ENCODE measurements around the gene RAB7A. TPM values are rescaled to one million over a fixed set of nuclear protein-coding genes. Genes with fewer than 3 reads are reported as not detected.
"Not testable (repeated sequence)": the region's sequence is repeated elsewhere in the genome, so short reads cannot be mapped to it uniquely, and the experiment has no call there.

Gene RAB7A
- total RNA-seq, 1 experiment from 2014 or later, result 71.2 TPM

- H3K4me1 ChIP-seq (ENCODE audit: low read length), result peaks cover 17% of the 10 kb centered on the region
- H3K79me2 ChIP-seq (ENCODE audit: low read length), result peaks cover 98% of the 10 kb centered on the region
- DNase-seq, result no peak
- no peaks in the 10 kb centered on the region for H3K9me2 ChIP-seq (replicated peaks; ENCODE audit: insufficient read depth, low read length)
- H3K27ac ChIP-seq (ENCODE audit: low read length), result no peak overlapping the region
- peaks cover 10% of the 10 kb centered on the region for H3K36me3 ChIP-seq (ENCODE audit: insufficient read depth, low read length)
- no peaks in the 10 kb centered on the region for H3K27me3 ChIP-seq (ENCODE audit: low read length)
- no peak overlapping the region for H2AFZ ChIP-seq (ENCODE audit: low read length)
- H3K9me3 ChIP-seq (ENCODE audit: low read length), result peaks cover under 1% of the 10 kb centered on the region; the same call in 1 of the 2 replicates
- no peak overlapping the region for H3K9ac ChIP-seq (ENCODE audit: low read length)
- no peaks in the 10 kb centered on the region for H4K20me1 ChIP-seq (ENCODE audit: insufficient read depth, low read depth, low read length)
- H3K4me3 ChIP-seq (ENCODE audit: low read length), result no peak overlapping the region
- H3K4me2 ChIP-seq (ENCODE audit: low read depth, low read length, poor library complexity, severe bottlenecking), result no peak overlapping the region
Measured at GRCh38 chr3:128749035-128749434, 23.1 kb downstream of the RAB7A start.

GRCh38 chr3:128749561-128749960, 23.6 kb downstream of the RAB7A start:
- H3K36me3 ChIP-seq (ENCODE audit: insufficient read depth, low read length); H3K4me3 ChIP-seq (ENCODE audit: low read length): not testable (repeated sequence)

GRCh38 chr3:128753715-128754114, 27.7 kb downstream of the RAB7A start:
- Histone ChIP-seq H3K4me3 (ENCODE audit: low read length) (no peak overlapping the region), H3K9me2 (replicated peaks; ENCODE audit: insufficient read depth, low read length) (no peaks in the 10 kb centered on the region), H4K20me1 (ENCODE audit: insufficient read depth, low read depth, low read length) (no peaks in the 10 kb centered on the region), H3K27ac (ENCODE audit: low read length) (no peak overlapping the region), H3K9ac (ENCODE audit: low read length) (no peak overlapping the region), H2AFZ (ENCODE audit: low read length) (no peak overlapping the region), H3K79me2 (ENCODE audit: low read length) (peaks cover 97% of the 10 kb centered on the region), H3K9me3 (ENCODE audit: low read length) (no peaks in the 10 kb centered on the region), H3K4me1 (ENCODE audit: low read length) (peaks cover 17% of the 10 kb centered on the region), H3K36me3 (ENCODE audit: insufficient read depth, low read length) (no peaks in the 10 kb centered on the region), H3K4me2 (ENCODE audit: low read depth, low read length, poor library complexity, severe bottlenecking) (no peak overlapping the region), H3K27me3 (ENCODE audit: low read length) (no peaks in the 10 kb centered on the region)
- DNase-seq, result no peak

More at GRCh38 chr3:128749561-128749960, 23.6 kb downstream of the RAB7A start:
- not testable (repeated sequence) for H3K9ac ChIP-seq (ENCODE audit: low read length); H3K9me3 ChIP-seq (ENCODE audit: low read length); H3K27me3 ChIP-seq (ENCODE audit: low read length); H3K9me2 ChIP-seq (replicated peaks; ENCODE audit: insufficient read depth, low read length); DNase-seq; H3K4me2 ChIP-seq (ENCODE audit: low read depth, low read length, poor library complexity, severe bottlenecking); H3K27ac ChIP-seq (ENCODE audit: low read length); H2AFZ ChIP-seq (ENCODE audit: low read length); H4K20me1 ChIP-seq (ENCODE audit: insufficient read depth, low read depth, low read length)
- H3K79me2 ChIP-seq (ENCODE audit: low read length), result peaks cover 98% of the 10 kb centered on the region
- peaks cover 17% of the 10 kb centered on the region for H3K4me1 ChIP-seq (ENCODE audit: low read length)

GRCh38 chr3:128760042-128760441, 34.1 kb downstream of the RAB7A start:
- DNase-seq, result no peak
- H3K9me3 ChIP-seq (ENCODE audit: low read length), result no peaks in the 10 kb centered on the region
- peaks cover 94% of the 10 kb centered on the region for H3K79me2 ChIP-seq (ENCODE audit: low read length)
- H3K4me3 ChIP-seq (ENCODE audit: low read length), result no peak overlapping the region
- H3K4me2 ChIP-seq (ENCODE audit: low read depth, low read length, poor library complexity, severe bottlenecking), result no peak overlapping the region
- H3K27ac ChIP-seq (ENCODE audit: low read length), result no peak overlapping the region
- no peaks in the 10 kb centered on the region for H3K9me2 ChIP-seq (replicated peaks; ENCODE audit: insufficient read depth, low read length)
- H3K4me1 ChIP-seq (ENCODE audit: low read length), result no peaks in the 10 kb centered on the region
- H3K9ac ChIP-seq (ENCODE audit: low read length), result no peak overlapping the region
- no peak overlapping the region for H2AFZ ChIP-seq (ENCODE audit: low read length)
- no peaks in the 10 kb centered on the region for H3K27me3 ChIP-seq (ENCODE audit: low read length)
- peaks cover 8% of the 10 kb centered on the region; the same call in 1 of the 2 replicates for H3K36me3 ChIP-seq (ENCODE audit: insufficient read depth, low read length)
- H4K20me1 ChIP-seq (ENCODE audit: insufficient read depth, low read depth, low read length), result no peaks in the 10 kb centered on the region

GRCh38 chr3:128760881-128761280, 34.9 kb downstream of the RAB7A start:
- no peaks in the 10 kb centered on the region for H3K9me3 ChIP-seq (ENCODE audit: low read length)
- no peak overlapping the region for H3K9ac ChIP-seq (ENCODE audit: low read length)
- DNase-seq, result no peak
- no peak overlapping the region for H3K4me3 ChIP-seq (ENCODE audit: low read length)
- no peak overlapping the region for H2AFZ ChIP-seq (ENCODE audit: low read length)
- no peak overlapping the region for H3K4me2 ChIP-seq (ENCODE audit: low read depth, low read length, poor library complexity, severe bottlenecking)
- H3K4me1 ChIP-seq (ENCODE audit: low read length), result no peaks in the 10 kb centered on the region
- no peaks in the 10 kb centered on the region for H4K20me1 ChIP-seq (ENCODE audit: insufficient read depth, low read depth, low read length)
- no peaks in the 10 kb centered on the region for H3K9me2 ChIP-seq (replicated peaks; ENCODE audit: insufficient read depth, low read length)
- no peak overlapping the region for H3K27ac ChIP-seq (ENCODE audit: low read length)
- H3K27me3 ChIP-seq (ENCODE audit: low read length), result no peaks in the 10 kb centered on the region
- H3K36me3 ChIP-seq (ENCODE audit: insufficient read depth, low read length), result peaks cover 8% of the 10 kb centered on the region; the same call in 1 of the 2 replicates
- peaks cover 95% of the 10 kb centered on the region for H3K79me2 ChIP-seq (ENCODE audit: low read length)

GRCh38 chr3:128761392-128761791, 35.4 kb downstream of the RAB7A start:
- Histone ChIP-seq H3K9ac (ENCODE audit: low read length) (no peak overlapping the region), H3K4me1 (ENCODE audit: low read length) (no peaks in the 10 kb centered on the region), H3K4me2 (ENCODE audit: low read depth, low read length, poor library complexity, severe bottlenecking) (no peak overlapping the region), H3K9me2 (replicated peaks; ENCODE audit: insufficient read depth, low read length) (no peaks in the 10 kb centered on the region), H3K79me2 (ENCODE audit: low read length) (peaks cover 95% of the 10 kb centered on the region), H4K20me1 (ENCODE audit: insufficient read depth, low read depth, low read length) (no peaks in the 10 kb centered on the region), H2AFZ (ENCODE audit: low read length) (no peak overlapping the region), H3K9me3 (ENCODE audit: low read length) (no peaks in the 10 kb centered on the region), H3K27me3 (ENCODE audit: low read length) (no peaks in the 10 kb centered on the region), H3K27ac (ENCODE audit: low read length) (no peak overlapping the region), H3K36me3 (ENCODE audit: insufficient read depth, low read length) (peaks cover 8% of the 10 kb centered on the region; the same call in 1 of the 2 replicates), H3K4me3 (ENCODE audit: low read length) (no peak overlapping the region)
- no peak for DNase-seq

- Histone ChIP-seq H3K9ac (ENCODE audit: low read length) (no peak overlapping the region), H3K4me3 (ENCODE audit: low read length) (no peak overlapping the region), H3K79me2 (ENCODE audit: low read length) (peaks cover 97% of the 10 kb centered on the region), H3K4me1 (ENCODE audit: low read length) (no peaks in the 10 kb centered on the region), H3K4me2 (ENCODE audit: low read depth, low read length, poor library complexity, severe bottlenecking) (no peak overlapping the region), H4K20me1 (ENCODE audit: insufficient read depth, low read depth, low read length) (no peaks in the 10 kb centered on the region; the same call in 1 of the 2 replicates), H3K27me3 (ENCODE audit: low read length) (no peaks in the 10 kb centered on the region), H3K9me3 (ENCODE audit: low read length) (no peaks in the 10 kb centered on the region), H3K9me2 (replicated peaks; ENCODE audit: insufficient read depth, low read length) (no peaks in the 10 kb centered on the region), H3K36me3 (ENCODE audit: insufficient read depth, low read length) (peaks cover 8% of the 10 kb centered on the region; the same call in 1 of the 2 replicates), H3K27ac (ENCODE audit: low read length) (no peak overlapping the region), H2AFZ (ENCODE audit: low read length) (no peak overlapping the region)
- DNase-seq, result no peak
Measured at GRCh38 chr3:128763967-128764366, 38.0 kb downstream of the RAB7A start.

GRCh38 chr3:128764863-128765262, 38.9 kb downstream of the RAB7A start:
- H4K20me1 ChIP-seq (ENCODE audit: insufficient read depth, low read depth, low read length), result no peaks in the 10 kb centered on the region; the same call in 1 of the 2 replicates
- H3K9me2 ChIP-seq (replicated peaks; ENCODE audit: insufficient read depth, low read length), result no peaks in the 10 kb centered on the region
- no peak overlapping the region for H3K4me3 ChIP-seq (ENCODE audit: low read length)
- no peaks in the 10 kb centered on the region for H3K27me3 ChIP-seq (ENCODE audit: low read length)
- DNase-seq, result no peak
- H3K4me2 ChIP-seq (ENCODE audit: low read depth, low read length, poor library complexity, severe bottlenecking), result no peak overlapping the region
- H3K9me3 ChIP-seq (ENCODE audit: low read length), result no peaks in the 10 kb centered on the region
- no peak overlapping the region for H2AFZ ChIP-seq (ENCODE audit: low read length)
- peaks cover 8% of the 10 kb centered on the region; the same call in 1 of the 2 replicates for H3K36me3 ChIP-seq (ENCODE audit: insufficient read depth, low read length)
- no peak overlapping the region for H3K9ac ChIP-seq (ENCODE audit: low read length)
- H3K79me2 ChIP-seq (ENCODE audit: low read length), result peaks cover 97% of the 10 kb centered on the region
- H3K4me1 ChIP-seq (ENCODE audit: low read length), result no peaks in the 10 kb centered on the region
- H3K27ac ChIP-seq (ENCODE audit: low read length), result no peak overlapping the region
